ENCODE data around the gene CIB2. TPM values are rescaled to one million over a fixed set of nuclear protein-coding genes. Genes with fewer than 3 reads are reported as not detected.

The CIB2 gene
- total and polyA plus RNA-seq, 2 experiments from 2014 or later, result 59.5 to 64.4 TPM

DNA sequence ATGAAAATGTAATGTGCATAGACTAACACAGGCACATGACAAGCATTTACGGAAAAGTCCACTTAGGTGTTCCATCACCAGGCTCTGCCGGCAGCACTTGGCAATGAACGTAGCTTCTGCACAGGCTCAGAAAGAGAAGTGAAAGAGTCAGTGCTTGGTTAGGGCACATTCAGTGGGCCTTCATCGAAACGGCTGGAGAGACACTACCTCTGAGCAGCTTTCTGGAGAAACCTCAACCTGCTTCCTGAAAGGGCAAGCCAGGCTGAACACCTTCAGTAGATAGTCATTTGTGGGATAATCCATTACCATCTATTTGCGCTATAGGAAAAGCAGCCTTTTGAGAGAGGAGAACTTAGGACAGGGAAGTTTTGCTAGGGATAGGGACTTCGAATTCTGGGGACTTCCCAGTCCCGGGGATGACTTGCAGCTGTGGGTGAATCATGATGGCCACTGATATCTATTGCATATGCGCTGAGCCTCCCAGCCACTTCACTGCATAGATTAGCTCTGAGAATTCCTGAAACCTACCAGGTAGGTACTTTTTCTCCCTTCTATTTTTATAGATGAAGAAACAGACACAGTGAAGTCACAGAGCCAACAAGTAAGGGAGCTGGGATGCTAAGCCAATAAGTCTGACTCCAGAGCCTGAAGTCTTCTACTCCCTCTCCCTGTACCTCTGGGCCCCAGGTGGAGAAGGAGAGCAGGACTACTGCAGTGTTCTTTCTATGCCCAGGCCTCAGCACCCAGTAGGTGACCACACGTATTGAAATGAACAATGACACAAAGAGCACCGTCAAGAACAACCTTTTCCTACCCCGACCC is 43.1 kb downstream of the CIB2 start:
- H3K27me3 Mint-ChIP-seq (ENCODE audit: insufficient read depth, low read depth, poor library complexity), result peaks cover 6% of the 10 kb centered on the region
- H3K27ac Mint-ChIP-seq, result no peak overlapping the region
- no peaks in the 10 kb centered on the region for H3K36me3 Mint-ChIP-seq (ENCODE audit: low read depth)
- no peaks in the 10 kb centered on the region for H3K9me2 ChIP-seq (ENCODE audit: insufficient read depth)
- H3K4me2 ChIP-seq, result no peak overlapping the region
- no peaks in the 10 kb centered on the region for H3F3A ChIP-seq (replicated peaks; ENCODE audit: low read depth)
- no peaks in the 10 kb centered on the region for H3K79me2 ChIP-seq (replicated peaks; ENCODE audit: insufficient read depth)
- H3K27ac ChIP-seq (ENCODE audit: low read depth), result no peak overlapping the region
- no peaks in the 10 kb centered on the region for H3K27me3 ChIP-seq (ENCODE audit: insufficient read depth)
- H3K9me3 Mint-ChIP-seq, result no peaks in the 10 kb centered on the region; the same call in 2 of the 3 replicates
- no peak for ATAC-seq
- no peak overlapping the region for H2AFZ ChIP-seq
- no peaks in the 10 kb centered on the region for H3K36me3 ChIP-seq (ENCODE audit: insufficient read depth)
- no peak overlapping the region for H3K4me3 Mint-ChIP-seq
- H3K4me3 ChIP-seq, result no peak overlapping the region
- H3K4me1 Mint-ChIP-seq, result peaks cover 4% of the 10 kb centered on the region; the same call in 2 of the 3 replicates
- H3K4me1 ChIP-seq (ENCODE audit: insufficient read depth), result no peaks in the 10 kb centered on the region
- TF ChIP-seq, protein P1, sequence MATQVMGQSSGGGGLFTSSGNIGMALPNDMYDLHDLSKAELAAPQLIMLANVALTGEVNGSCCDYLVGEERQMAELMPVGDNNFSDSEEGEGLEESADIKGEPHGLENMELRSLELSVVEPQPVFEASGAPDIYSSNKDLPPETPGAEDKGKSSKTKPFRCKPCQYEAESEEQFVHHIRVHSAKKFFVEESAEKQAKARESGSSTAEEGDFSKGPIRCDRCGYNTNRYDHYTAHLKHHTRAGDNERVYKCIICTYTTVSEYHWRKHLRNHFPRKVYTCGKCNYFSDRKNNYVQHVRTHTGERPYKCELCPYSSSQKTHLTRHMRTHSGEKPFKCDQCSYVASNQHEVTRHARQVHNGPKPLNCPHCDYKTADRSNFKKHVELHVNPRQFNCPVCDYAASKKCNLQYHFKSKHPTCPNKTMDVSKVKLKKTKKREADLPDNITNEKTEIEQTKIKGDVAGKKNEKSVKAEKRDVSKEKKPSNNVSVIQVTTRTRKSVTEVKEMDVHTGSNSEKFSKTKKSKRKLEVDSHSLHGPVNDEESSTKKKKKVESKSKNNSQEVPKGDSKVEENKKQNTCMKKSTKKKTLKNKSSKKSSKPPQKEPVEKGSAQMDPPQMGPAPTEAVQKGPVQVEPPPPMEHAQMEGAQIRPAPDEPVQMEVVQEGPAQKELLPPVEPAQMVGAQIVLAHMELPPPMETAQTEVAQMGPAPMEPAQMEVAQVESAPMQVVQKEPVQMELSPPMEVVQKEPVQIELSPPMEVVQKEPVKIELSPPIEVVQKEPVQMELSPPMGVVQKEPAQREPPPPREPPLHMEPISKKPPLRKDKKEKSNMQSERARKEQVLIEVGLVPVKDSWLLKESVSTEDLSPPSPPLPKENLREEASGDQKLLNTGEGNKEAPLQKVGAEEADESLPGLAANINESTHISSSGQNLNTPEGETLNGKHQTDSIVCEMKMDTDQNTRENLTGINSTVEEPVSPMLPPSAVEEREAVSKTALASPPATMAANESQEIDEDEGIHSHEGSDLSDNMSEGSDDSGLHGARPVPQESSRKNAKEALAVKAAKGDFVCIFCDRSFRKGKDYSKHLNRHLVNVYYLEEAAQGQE (IDR thresholded peaks at IDR 0.05; ENCODE audit: unreplicated experiment), result no peak
- TF ChIP-seq STAT1 (IDR thresholded peaks at IDR 0.05; ENCODE audit: unreplicated experiment) (no peak), ZNF114 (CRISPR knock-in tag; IDR thresholded peaks at IDR 0.05) (no peak), POLR2AphosphoS5 (IDR thresholded peaks at IDR 0.05; ENCODE audit: low read depth) (no peak), EZH2phosphoT487 (IDR thresholded peaks at IDR 0.05; ENCODE audit: unreplicated experiment) (no peak)
- TF ChIP-seq, protein P2, sequence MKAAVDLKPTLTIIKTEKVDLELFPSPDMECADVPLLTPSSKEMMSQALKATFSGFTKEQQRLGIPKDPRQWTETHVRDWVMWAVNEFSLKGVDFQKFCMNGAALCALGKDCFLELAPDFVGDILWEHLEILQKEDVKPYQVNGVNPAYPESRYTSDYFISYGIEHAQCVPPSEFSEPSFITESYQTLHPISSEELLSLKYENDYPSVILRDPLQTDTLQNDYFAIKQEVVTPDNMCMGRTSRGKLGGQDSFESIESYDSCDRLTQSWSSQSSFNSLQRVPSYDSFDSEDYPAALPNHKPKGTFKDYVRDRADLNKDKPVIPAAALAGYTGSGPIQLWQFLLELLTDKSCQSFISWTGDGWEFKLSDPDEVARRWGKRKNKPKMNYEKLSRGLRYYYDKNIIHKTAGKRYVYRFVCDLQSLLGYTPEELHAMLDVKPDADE (IDR thresholded peaks at IDR 0.05), result no peak
- TF ChIP-seq, protein P3, sequence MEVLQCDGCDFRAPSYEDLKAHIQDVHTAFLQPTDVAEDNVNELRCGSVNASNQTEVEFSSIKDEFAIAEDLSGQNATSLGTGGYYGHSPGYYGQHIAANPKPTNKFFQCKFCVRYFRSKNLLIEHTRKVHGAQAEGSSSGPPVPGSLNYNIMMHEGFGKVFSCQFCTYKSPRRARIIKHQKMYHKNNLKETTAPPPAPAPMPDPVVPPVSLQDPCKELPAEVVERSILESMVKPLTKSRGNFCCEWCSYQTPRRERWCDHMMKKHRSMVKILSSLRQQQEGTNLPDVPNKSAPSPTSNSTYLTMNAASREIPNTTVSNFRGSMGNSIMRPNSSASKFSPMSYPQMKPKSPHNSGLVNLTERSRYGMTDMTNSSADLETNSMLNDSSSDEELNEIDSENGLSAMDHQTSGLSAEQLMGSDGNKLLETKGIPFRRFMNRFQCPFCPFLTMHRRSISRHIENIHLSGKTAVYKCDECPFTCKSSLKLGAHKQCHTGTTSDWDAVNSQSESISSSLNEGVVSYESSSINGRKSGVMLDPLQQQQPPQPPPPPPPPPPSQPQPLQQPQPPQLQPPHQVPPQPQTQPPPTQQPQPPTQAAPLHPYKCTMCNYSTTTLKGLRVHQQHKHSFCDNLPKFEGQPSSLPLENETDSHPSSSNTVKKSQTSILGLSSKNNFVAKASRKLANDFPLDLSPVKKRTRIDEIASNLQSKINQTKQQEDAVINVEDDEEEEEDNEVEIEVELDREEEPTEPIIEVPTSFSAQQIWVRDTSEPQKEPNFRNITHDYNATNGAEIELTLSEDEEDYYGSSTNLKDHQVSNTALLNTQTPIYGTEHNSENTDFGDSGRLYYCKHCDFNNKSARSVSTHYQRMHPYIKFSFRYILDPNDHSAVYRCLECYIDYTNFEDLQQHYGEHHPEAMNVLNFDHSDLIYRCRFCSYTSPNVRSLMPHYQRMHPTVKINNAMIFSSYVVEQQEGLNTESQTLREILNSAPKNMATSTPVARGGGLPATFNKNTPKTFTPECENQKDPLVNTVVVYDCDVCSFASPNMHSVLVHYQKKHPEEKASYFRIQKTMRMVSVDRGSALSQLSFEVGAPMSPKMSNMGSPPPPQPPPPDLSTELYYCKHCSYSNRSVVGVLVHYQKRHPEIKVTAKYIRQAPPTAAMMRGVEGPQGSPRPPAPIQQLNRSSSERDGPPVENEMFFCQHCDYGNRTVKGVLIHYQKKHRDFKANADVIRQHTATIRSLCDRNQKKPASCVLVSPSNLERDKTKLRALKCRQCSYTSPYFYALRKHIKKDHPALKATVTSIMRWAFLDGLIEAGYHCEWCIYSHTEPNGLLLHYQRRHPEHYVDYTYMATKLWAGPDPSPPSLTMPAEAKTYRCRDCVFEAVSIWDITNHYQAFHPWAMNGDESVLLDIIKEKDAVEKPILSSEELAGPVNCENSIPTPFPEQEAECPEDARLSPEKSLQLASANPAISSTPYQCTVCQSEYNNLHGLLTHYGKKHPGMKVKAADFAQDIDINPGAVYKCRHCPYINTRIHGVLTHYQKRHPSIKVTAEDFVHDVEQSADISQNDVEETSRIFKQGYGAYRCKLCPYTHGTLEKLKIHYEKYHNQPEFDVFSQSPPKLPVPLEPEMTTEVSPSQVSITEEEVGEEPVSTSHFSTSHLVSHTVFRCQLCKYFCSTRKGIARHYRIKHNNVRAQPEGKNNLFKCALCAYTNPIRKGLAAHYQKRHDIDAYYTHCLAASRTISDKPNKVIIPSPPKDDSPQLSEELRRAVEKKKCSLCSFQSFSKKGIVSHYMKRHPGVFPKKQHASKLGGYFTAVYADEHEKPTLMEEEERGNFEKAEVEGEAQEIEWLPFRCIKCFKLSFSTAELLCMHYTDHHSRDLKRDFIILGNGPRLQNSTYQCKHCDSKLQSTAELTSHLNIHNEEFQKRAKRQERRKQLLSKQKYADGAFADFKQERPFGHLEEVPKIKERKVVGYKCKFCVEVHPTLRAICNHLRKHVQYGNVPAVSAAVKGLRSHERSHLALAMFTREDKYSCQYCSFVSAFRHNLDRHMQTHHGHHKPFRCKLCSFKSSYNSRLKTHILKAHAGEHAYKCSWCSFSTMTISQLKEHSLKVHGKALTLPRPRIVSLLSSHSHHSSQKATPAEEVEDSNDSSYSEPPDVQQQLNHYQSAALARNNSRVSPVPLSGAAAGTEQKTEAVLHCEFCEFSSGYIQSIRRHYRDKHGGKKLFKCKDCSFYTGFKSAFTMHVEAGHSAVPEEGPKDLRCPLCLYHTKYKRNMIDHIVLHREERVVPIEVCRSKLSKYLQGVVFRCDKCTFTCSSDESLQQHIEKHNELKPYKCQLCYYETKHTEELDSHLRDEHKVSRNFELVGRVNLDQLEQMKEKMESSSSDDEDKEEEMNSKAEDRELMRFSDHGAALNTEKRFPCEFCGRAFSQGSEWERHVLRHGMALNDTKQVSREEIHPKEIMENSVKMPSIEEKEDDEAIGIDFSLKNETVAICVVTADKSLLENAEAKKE (CRISPR knock-in tag; IDR thresholded peaks at IDR 0.05), result no peak
- TF ChIP-seq, protein P4, sequence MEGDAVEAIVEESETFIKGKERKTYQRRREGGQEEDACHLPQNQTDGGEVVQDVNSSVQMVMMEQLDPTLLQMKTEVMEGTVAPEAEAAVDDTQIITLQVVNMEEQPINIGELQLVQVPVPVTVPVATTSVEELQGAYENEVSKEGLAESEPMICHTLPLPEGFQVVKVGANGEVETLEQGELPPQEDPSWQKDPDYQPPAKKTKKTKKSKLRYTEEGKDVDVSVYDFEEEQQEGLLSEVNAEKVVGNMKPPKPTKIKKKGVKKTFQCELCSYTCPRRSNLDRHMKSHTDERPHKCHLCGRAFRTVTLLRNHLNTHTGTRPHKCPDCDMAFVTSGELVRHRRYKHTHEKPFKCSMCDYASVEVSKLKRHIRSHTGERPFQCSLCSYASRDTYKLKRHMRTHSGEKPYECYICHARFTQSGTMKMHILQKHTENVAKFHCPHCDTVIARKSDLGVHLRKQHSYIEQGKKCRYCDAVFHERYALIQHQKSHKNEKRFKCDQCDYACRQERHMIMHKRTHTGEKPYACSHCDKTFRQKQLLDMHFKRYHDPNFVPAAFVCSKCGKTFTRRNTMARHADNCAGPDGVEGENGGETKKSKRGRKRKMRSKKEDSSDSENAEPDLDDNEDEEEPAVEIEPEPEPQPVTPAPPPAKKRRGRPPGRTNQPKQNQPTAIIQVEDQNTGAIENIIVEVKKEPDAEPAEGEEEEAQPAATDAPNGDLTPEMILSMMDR (conservative IDR thresholded peaks at IDR 0.05; ENCODE audit: low read depth in 2 of 2), result no peak
- DNase-seq (ENCODE audit: low spot score), result no peak
- H4K20me1 ChIP-seq (replicated peaks; ENCODE audit: insufficient read depth), result no peaks in the 10 kb centered on the region

Measured in GM23338 (cell line).